ENCODE results near the gene JAK3. TPM values are rescaled to one million over a fixed set of nuclear protein-coding genes. Genes with fewer than 3 reads are reported as not detected.

JAK3 gene
- total RNA-seq, 4 donors from 2014 or later, result 1.9 to 18.0 (median 8.3) TPM

- peaks cover 0 to 26% (median 5%) of the 10 kb centered on the region in 4 donors for H3K4me1 ChIP-seq
- H3K27ac ChIP-seq, result no peak overlapping the region
- 34 to 36% methylated on average over 11 of the region's 11 CpGs for WGBS, 2 donors
- peaks cover 0 to 49% of the 10 kb centered on the region in 2 donors for H3K27me3 ChIP-seq
- no peak for DNase-seq (ENCODE audit: low spot score in 2 of 2)
- TF ChIP-seq, protein P1, sequence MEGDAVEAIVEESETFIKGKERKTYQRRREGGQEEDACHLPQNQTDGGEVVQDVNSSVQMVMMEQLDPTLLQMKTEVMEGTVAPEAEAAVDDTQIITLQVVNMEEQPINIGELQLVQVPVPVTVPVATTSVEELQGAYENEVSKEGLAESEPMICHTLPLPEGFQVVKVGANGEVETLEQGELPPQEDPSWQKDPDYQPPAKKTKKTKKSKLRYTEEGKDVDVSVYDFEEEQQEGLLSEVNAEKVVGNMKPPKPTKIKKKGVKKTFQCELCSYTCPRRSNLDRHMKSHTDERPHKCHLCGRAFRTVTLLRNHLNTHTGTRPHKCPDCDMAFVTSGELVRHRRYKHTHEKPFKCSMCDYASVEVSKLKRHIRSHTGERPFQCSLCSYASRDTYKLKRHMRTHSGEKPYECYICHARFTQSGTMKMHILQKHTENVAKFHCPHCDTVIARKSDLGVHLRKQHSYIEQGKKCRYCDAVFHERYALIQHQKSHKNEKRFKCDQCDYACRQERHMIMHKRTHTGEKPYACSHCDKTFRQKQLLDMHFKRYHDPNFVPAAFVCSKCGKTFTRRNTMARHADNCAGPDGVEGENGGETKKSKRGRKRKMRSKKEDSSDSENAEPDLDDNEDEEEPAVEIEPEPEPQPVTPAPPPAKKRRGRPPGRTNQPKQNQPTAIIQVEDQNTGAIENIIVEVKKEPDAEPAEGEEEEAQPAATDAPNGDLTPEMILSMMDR (IDR thresholded peaks at IDR 0.05), result no peak
- no peak for TF ChIP-seq POLR2A (IDR thresholded peaks at IDR 0.05)
- TF ChIP-seq EP300 (IDR thresholded peaks at IDR 0.05), result no peak
- H3K4me3 ChIP-seq, result no peak overlapping the region
- peaks cover 0 to 25% (median under 1%) of the 10 kb centered on the region in 3 donors for H3K36me3 ChIP-seq
- H3K9me3 ChIP-seq, result no peaks in the 10 kb centered on the region
These were observed 21.4 kb upstream of the JAK3 start for GRCh38 chr19:17869114-17869608.

GRCh38 chr19:17868669-17869068, 20.9 kb upstream of the JAK3 start:
- Histone ChIP-seq H3K4me1 (peaks cover 0 to 21% (median 5%) of the 10 kb centered on the region in 4 donors), H3K9me3 (no peaks in the 10 kb centered on the region), H3K27ac (no peak overlapping the region), H3K4me3 (no peak overlapping the region), H3K36me3 (peaks cover 0 to 30% (median 5%) of the 10 kb centered on the region in 3 donors), H3K27me3 (peaks cover 0 to 44% of the 10 kb centered on the region in 2 donors)
- TF ChIP-seq POLR2A (IDR thresholded peaks at IDR 0.05) (no peak), EP300 (IDR thresholded peaks at IDR 0.05) (no peak)
- TF ChIP-seq, protein P1 (IDR thresholded peaks at IDR 0.05), result no peak
- DNase-seq (ENCODE audit: low spot score in 2 of 2), result no peak
- WGBS, 2 donors, result 58 to 61% methylated on average over 6 of the region's 6 CpGs

- no peak for TF ChIP-seq EP300 (IDR thresholded peaks at IDR 0.05)
- TF ChIP-seq, protein P1 (IDR thresholded peaks at IDR 0.05), result no peak
- no peak for TF ChIP-seq POLR2A (IDR thresholded peaks at IDR 0.05)
- DNase-seq (ENCODE audit: low spot score in 2 of 2), result no peak
- peaks cover 0 to 9% (median 2%) of the 10 kb centered on the region in 4 donors for H3K4me1 ChIP-seq
- H3K27me3 ChIP-seq, result peaks cover 0 to 27% of the 10 kb centered on the region in 2 donors
- no peak overlapping the region for H3K4me3 ChIP-seq
- no peaks in the 10 kb centered on the region for H3K9me3 ChIP-seq
- H3K27ac ChIP-seq, result no peak overlapping the region
- peaks cover 5 to 47% (median 22%) of the 10 kb centered on the region in 3 donors for H3K36me3 ChIP-seq
- 76 to 78% methylated on average over 8 to 11 of the region's 11 CpGs for WGBS, 2 donors
These were observed 19.2 kb upstream of the JAK3 start for GRCh38 chr19:17866964-17867486.

DNA sequence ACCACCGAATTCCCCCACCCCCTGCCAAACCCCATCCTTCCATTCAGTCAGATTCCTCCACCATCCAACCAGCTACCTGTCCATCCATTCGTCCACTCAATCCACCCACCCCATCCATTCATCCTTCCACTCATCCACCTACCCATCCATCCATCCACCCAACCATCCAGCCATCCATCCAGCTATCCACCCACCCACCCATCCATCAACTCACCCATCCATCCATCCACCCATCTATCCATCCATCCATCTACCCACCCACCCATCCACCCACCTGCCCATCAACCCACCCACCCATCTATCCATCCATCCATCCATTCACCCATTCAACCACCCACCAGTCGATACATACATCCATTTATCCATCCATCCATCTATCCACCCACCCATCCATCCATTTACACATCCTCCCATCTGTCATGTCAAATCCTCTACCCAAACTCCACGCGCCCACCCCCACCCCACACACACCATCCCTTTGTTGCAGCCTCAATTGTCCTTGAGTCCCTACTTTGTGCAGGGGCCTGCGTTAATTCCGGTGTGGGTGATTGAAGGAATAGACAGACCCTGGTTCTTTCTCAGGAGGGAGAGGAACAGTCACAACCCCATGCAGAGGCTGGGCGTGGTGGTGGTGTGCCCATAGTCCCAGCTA, 18.7 kb upstream of the JAK3 start:
- no peak for DNase-seq (ENCODE audit: low spot score in 2 of 2)
- Histone ChIP-seq H3K27me3 (peaks cover 0 to 22% of the 10 kb centered on the region in 2 donors), H3K36me3 (peaks cover 9 to 53% (median 24%) of the 10 kb centered on the region in 3 donors), H3K27ac (no peak overlapping the region), H3K4me3 (no peak overlapping the region), H3K9me3 (no peaks in the 10 kb centered on the region), H3K4me1 (peaks cover 0 to 9% (median 5%) of the 10 kb centered on the region in 4 donors)
- 86 to 89% methylated on average over 8 of the region's 8 CpGs for WGBS, 2 donors
- TF ChIP-seq, protein P1 (IDR thresholded peaks at IDR 0.05), result no peak
- TF ChIP-seq EP300 (IDR thresholded peaks at IDR 0.05) (no peak), POLR2A (IDR thresholded peaks at IDR 0.05) (no peak)

All from tibial nerve (tissue), 4 donors.